HCT116 (cell line): ENCODE measurements around the gene FIZ1. TPM values are rescaled to one million over a fixed set of nuclear protein-coding genes. Genes with fewer than 3 reads are reported as not detected.

Source experiments
- ATAC-seq: fragments of 200-7000 bp; cut with Tn5 transposase; 2 replicates; pipeline ENCODE4 v1.9.1; 2020; ENCODE audit warnings: mild to moderate bottlenecking, moderate library complexity
- BruUV-seq: library from RNA; stranded (reverse); fragments of 400-500 nt; replicated peaks from 2 replicates; lab custom pipeline; 2021; lab: Mats Ljungman, UMichigan
- CTCF ChIA-PET: fragments of 300-600 bp; sonication (Branson Sonifier 250); formaldehyde crosslinking; loops from one replicate; lab custom pipeline; 2021; ENCODE audit warnings: antibody characterized with exemption; lab: Charles Lee
- POLR2A ChIA-PET: fragments of 300-600, 350-600 bp; sonication (Branson Sonifier 250); formaldehyde crosslinking; loops from one replicate; lab custom pipeline; 2021; ENCODE audit warnings: antibody characterized with exemption; lab: Charles Lee
- RAD21 ChIA-PET, 2 experiments: fragments of 300-600 bp; sonication (Branson Sonifier 250); formaldehyde crosslinking; loops; one replicate each; lab custom pipeline; 2023; ENCODE audit warnings: low total read pairs in 2 of 2; ENCODE audit not compliant: uncharacterized antibody in 2 of 2, unreplicated experiment in 2 of 2, low non-redundant PET in 1 of 2; lab: Charles Lee
- DNase-seq: peaks from one replicate; pipeline ENCODE4 v3.0.0-alpha.2; 2010; ENCODE audit warnings: low read depth, low spot score
- H2AFZ ChIP-seq: fragments of 200-600 bp; shearing (Covaris generic), sonication (generic); 2 replicates; pipeline ENCODE4 v1.6.1; 2017; ENCODE audit warnings: low read depth, mixed run types, mixed read lengths, antibody characterized with exemption, low read length; ENCODE audit not compliant: poor library complexity, severe bottlenecking
- H3K27ac ChIP-seq: 2 replicates; pipeline ENCODE4 v1.5.1; 2012; ENCODE audit warnings: low read depth, low read length
- H3K27me3 ChIP-seq: fragments of 200-600 bp; sonication (generic); 2 replicates; pipeline ENCODE4 v1.6.1; 2016; ENCODE audit warnings: mixed run types, low read length, mixed read lengths; ENCODE audit not compliant: insufficient read depth
- H3K36me3 ChIP-seq, 2 experiments: fragments of 200-500 bp in 1 of 2; fragments of 200-600 bp in 1 of 2; sonication (Bioruptor generic) in 1 of 2; sonication (generic) in 1 of 2; 2 replicates each; pipeline versions ENCODE4 v1.5.1 to v1.6.1; 2014 to 2016; ENCODE audit warnings: low read length in 2 of 2, inconsistent platforms in 1 of 2, mixed read lengths in 1 of 2, mixed run types in 1 of 2; ENCODE audit not compliant: insufficient read depth in 2 of 2, control insufficient read depth in 1 of 2
- H3K4me1 ChIP-seq, 2 experiments: fragments of 200-600 bp in 1 of 2; sonication (generic) in 1 of 2; 2 replicates each; pipeline versions ENCODE4 v1.5.1 to v1.6.1; 2012 to 2017; ENCODE audit warnings: low read length in 2 of 2, inconsistent platforms in 1 of 2, mild to moderate bottlenecking in 1 of 2, mixed read lengths in 1 of 2, mixed run types in 1 of 2, moderate library complexity in 1 of 2; ENCODE audit not compliant: insufficient read depth in 2 of 2, control insufficient read depth in 1 of 2
- H3K4me2 ChIP-seq: fragments of 200-600 bp; sonication (generic); 2 replicates; pipeline ENCODE4 v1.6.1; 2017; ENCODE audit warnings: mixed run types, low read length, mixed read lengths
- H3K4me3 ChIP-seq, 2 experiments: fragments of 200-600 bp in 1 of 2; sonication (generic) in 1 of 2; replicated peaks in 1 of 2; 2 replicates each; pipeline ENCODE4 v1.5.1; 2011 to 2016; ENCODE audit warnings: low read length in 2 of 2, control low read depth in 1 of 2, low read depth in 1 of 2, mild to moderate bottlenecking in 1 of 2, mixed read lengths in 1 of 2, mixed run types in 1 of 2
- H3K79me2 ChIP-seq: fragments of 200-600 bp; sonication (generic); 2 replicates; pipeline ENCODE4 v1.6.1; 2017; ENCODE audit warnings: mild to moderate bottlenecking, mixed run types, low read length, moderate library complexity, mixed read lengths; ENCODE audit not compliant: insufficient read depth
- H3K9ac ChIP-seq: fragments of 200-600 bp; sonication (generic); 2 replicates; pipeline ENCODE4 v1.6.1; 2016; ENCODE audit warnings: low read length, mixed read lengths
- H3K9me2 ChIP-seq: fragments of 200-600 bp; sonication (generic), shearing (Covaris generic); 2 replicates; pipeline ENCODE4 v1.6.1; 2017; ENCODE audit warnings: mixed run types, mild to moderate bottlenecking, moderate library complexity; ENCODE audit not compliant: insufficient read depth
- H3K9me3 ChIP-seq, 2 experiments: fragments of 200-500 bp in 1 of 2; fragments of 200-600 bp in 1 of 2; sonication (Bioruptor generic) in 1 of 2; sonication (generic) in 1 of 2; 2 replicates each; pipeline ENCODE4 v1.6.1; 2014 to 2017; ENCODE audit warnings: low read length in 2 of 2, mixed read lengths in 2 of 2, inconsistent platforms in 1 of 2, low read depth in 1 of 2, mild to moderate bottlenecking in 1 of 2, mixed run types in 1 of 2, moderate library complexity in 1 of 2; ENCODE audit not compliant: control insufficient read depth in 1 of 2, insufficient read depth in 1 of 2
- H4K20me1 ChIP-seq: fragments of 200-600 bp; sonication (generic), shearing (Covaris generic); 2 replicates; pipeline ENCODE4 v1.6.1; 2017; ENCODE audit warnings: mixed run types, mild to moderate bottlenecking, moderate library complexity; ENCODE audit not compliant: insufficient read depth
- ELF1 ChIP-seq: IDR thresholded peaks from 2 replicates; pipeline ENCODE4 v1.6.1; 2012; ENCODE audit warnings: low read depth, borderline replicate concordance
- EZH2 ChIP-seq: fragments of 200-600 bp; sonication (generic); IDR thresholded peaks from 2 replicates; pipeline ENCODE4 v1.6.1; 2017; ENCODE audit warnings: antibody characterized with exemption, mixed run types
- RAD21 ChIP-seq: IDR thresholded peaks from 2 replicates; pipeline ENCODE4 v1.6.1; 2012; ENCODE audit warnings: low read depth, mild to moderate bottlenecking
- REST ChIP-seq: IDR thresholded peaks from 2 replicates; pipeline ENCODE4 v1.6.1; 2012; ENCODE audit warnings: low read depth
- SRF ChIP-seq: IDR thresholded peaks from 2 replicates; pipeline ENCODE4 v1.6.1; 2012; ENCODE audit warnings: low read depth
- TCF7L2 ChIP-seq: IDR thresholded peaks from 2 replicates; pipeline ENCODE4 v1.7.0; 2011; ENCODE audit warnings: borderline replicate concordance, inconsistent platforms; ENCODE audit not compliant: insufficient read depth, insufficient read length; ENCODE audit errors: extremely low read depth
- ZNF274 ChIP-seq: fragments of 200-500 bp; sonication (Bioruptor generic); IDR thresholded peaks from 2 replicates; pipeline ENCODE4 v1.6.1; 2014; ENCODE audit warnings: mild to moderate bottlenecking, low read depth, low read length, inconsistent platforms
- intact Hi-C: fragments of 100-400 bp; cut with micrococcal nuclease; formaldehyde crosslinking; loops from 2 replicates; pipeline ENCODE4 v1.10.0; 2022
- total RNA-seq: library from RNA; stranded (reverse); gene quantifications from one replicate; pipeline ENCODE4 v1.2.1, GENCODE V29; 2021; ENCODE audit not compliant: unreplicated experiment

FIZ1 gene
- total RNA-seq, 1 experiment from 2014 or later = 15.3 TPM

GRCh38 chr19:55546011-55546410, 53.3 kb downstream of the FIZ1 start:
- peak overlapping the region; percentile 43 for H3K4me2 ChIP-seq
- no peaks in the 10 kb centered on the region for H3K79me2 ChIP-seq
- no peaks in the 10 kb centered on the region for H3K9me3 ChIP-seq
- H2AFZ ChIP-seq = no peak overlapping the region
- H3K9ac ChIP-seq = no peak overlapping the region
- H3K27me3 ChIP-seq = no peaks in the 10 kb centered on the region
- intact Hi-C loops = loop anchor here (5.0 kb wide), 1 partner anchor 41 kb away; no protein-coding TSS in a partner anchor
- BruUV-seq = no TSS peak
- CTCF ChIA-PET = no interaction called here
- POLR2A ChIA-PET = no interaction called here
- H3K4me1 ChIP-seq = peaks cover 44 to 66% of the 10 kb centered on the region in 2 experiments
- TF ChIP-seq TCF7L2 (no peak), EZH2 (no peak), SRF (no peak), REST (no peak), RAD21 (no peak), ZNF274 (no peak), ELF1 (no peak)
- H3K9me2 ChIP-seq = no peaks in the 10 kb centered on the region
- RAD21 ChIA-PET = no interaction called here
- no peak overlapping the region for H3K4me3 ChIP-seq
- no peak overlapping the region; the same call in 1 of the 2 replicates for H3K27ac ChIP-seq
- no peaks in the 10 kb centered on the region for H4K20me1 ChIP-seq
- H3K36me3 ChIP-seq = no peaks in the 10 kb centered on the region
- ATAC-seq (no peak), DNase-seq (no peak)
